Measurements from ENCODE around the gene PRR13.
A peak's percentile ranks its signal among the peaks of the same experiment; 100 is the strongest.
"Not testable (repeated sequence)": the region's sequence is repeated elsewhere in the genome, so short reads cannot be mapped to it uniquely, and the experiment has no call there.

Gene PRR13

DNA sequence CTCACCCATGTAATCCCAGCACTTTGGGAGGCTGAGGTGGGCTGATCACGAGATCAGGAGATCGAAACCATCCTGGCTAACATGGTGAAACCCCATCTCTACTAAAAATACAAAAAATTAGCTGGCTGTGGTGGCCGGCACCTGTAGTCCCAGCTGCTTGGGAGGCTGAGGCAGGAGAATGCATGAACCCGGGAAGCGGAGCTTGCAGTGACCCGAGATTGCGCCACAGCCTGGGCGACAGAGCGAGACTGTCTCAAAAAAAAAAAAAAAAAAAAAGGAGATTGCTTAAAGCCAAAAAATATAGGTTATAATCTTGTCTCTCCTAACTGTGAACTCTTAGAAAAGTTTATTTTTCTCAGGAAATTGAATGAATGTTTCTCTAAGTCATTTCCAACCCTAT is 6.2 kb upstream of the PRR13 start:
- DNase-seq (ENCODE audit: low read depth, low spot score) = not testable (repeated sequence)

GRCh38 chr12:53439582-53439981 is 2.0 kb upstream of the PRR13 start:
- DNase-seq (ENCODE audit: low read depth, low spot score) = not testable (repeated sequence)

GRCh38 chr12:53443955-53444354 is 2.4 kb downstream of the PRR13 start:
- DNase-seq (ENCODE audit: low read depth, low spot score) = no peak

DNA sequence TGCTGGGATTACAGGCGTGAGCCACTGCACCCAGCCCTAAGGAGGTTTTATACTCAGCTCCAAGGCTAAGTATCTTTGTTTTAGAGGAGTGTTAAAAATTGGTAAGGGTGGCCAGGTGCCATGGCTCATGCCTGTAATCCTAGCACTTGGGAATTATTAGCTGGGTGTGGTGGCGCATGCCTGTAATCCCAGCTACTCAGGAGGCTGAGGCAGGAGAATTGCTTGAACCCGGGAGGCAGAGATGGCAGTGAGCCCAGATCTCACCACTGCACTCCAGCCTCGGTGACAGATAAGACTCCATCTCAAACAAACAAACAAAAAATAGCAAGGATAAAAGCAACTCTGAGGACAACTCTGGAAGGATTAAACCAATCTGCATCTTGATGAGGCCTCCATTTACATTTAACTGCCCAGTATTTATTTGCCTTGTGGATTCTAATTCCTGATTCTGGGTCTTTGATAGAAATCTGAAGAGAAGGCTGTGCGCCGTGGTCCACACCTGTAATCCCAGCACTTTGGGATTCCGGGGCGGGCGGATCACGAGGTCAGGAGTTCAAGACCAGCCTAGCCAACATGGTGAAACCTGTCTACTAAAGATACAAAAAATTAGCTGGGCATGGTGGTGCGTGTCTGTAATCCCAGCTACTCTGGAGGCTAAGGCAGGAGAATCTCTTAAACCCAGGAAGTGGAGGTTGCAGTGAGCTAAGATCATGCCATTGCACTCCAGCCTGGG is 3.2 kb downstream of the PRR13 start:
- not testable (repeated sequence) for DNase-seq (ENCODE audit: low read depth, low spot score)

DNA sequence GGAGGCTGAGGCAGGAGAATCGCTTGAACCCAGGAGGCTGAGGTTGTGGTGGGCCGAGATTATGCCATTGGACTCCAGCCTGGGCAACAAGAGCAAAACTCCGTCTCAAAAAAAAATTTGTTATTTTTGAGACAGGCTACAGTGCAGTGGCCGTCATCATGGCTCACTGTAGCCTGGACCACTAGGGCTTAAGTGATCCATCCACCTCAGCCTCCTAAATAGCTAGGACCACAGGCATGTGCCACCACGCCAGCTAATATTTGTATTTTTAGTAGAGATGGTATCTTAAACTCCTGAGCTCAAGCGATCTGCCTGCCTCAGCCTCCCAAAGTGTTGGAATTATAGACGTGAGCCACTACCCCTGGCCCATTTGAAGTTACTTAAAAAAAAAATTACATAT is 9.4 kb downstream of the PRR13 start:
- no peak for DNase-seq (ENCODE audit: low read depth, low spot score)

DNA sequence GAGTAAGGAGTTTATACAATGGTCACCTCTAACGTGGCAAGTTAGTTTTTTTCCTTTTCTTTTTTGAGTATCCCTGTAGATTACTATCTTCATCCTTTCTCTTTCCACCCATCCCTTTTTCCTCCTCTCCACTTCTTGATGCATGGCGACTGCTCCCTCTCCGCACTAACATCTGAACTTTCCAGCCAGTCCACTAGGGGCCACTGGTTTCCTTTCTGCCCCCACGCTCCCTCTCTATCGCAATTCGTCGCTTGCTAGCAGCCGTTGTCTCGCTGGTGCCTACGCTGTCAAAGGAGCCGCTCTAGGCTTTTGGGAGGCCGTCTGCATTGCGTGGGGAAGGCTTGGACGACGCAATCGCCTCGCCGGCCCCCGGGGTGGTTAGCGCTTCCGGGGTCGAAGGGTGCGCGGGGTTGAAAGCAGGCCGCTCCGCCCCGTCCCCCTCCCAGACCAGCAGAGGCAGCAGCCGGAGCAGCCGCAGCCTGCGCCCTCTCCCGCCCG is 10.2 kb downstream of the PRR13 start, which contains the start of gene PCBP2:
Gene PCBP2, plus strand, starts transcription at position 442 of the 498 bp plus-strand sequence. CDS start 2,699 bp downstream, outside the sequence.
- peak; percentile 99 for DNase-seq (ENCODE audit: low read depth, low spot score)

GRCh38 chr12:53452159-53453077 is 10.9 kb downstream of the PRR13 start:
- DNase-seq (ENCODE audit: low read depth, low spot score) = peak; percentile 81

DNA sequence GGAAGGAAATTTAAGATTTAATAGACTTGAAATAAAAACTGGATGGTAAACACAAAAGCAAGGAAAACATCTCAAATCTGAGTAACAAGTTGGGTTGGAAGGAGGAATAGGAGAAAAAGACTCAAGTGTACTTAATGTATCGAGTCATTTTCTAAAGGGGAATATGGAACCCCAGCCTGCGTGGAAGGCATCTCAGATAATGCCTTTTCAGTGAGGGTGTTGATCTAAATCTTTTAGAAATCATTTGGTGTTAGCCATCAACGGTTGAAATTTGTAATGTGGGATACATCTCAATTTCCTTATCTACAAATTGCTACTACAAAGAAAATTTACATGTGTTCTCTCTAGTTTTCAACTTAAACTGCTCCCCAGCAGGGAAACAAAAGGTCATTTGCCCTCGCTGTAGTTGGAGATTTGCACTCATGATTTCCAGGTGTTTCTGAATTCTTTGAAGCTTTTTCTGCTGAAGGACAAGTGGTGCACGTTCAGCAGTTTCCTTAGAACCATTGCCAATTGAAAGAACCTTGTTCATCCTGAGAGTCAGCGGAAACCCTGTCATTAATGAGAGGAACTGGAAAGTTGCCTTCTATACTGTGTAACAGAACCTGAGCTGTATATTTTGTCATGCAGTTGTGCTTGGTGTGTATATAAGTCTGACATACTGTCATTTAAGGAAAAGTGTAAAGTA is 12.6 kb downstream of the PRR13 start:
- no peak for DNase-seq (ENCODE audit: low read depth, low spot score)

GRCh38 chr12:53454707-53455106 is 13.2 kb downstream of the PRR13 start:
- DNase-seq (ENCODE audit: low read depth, low spot score) = no peak

DNA sequence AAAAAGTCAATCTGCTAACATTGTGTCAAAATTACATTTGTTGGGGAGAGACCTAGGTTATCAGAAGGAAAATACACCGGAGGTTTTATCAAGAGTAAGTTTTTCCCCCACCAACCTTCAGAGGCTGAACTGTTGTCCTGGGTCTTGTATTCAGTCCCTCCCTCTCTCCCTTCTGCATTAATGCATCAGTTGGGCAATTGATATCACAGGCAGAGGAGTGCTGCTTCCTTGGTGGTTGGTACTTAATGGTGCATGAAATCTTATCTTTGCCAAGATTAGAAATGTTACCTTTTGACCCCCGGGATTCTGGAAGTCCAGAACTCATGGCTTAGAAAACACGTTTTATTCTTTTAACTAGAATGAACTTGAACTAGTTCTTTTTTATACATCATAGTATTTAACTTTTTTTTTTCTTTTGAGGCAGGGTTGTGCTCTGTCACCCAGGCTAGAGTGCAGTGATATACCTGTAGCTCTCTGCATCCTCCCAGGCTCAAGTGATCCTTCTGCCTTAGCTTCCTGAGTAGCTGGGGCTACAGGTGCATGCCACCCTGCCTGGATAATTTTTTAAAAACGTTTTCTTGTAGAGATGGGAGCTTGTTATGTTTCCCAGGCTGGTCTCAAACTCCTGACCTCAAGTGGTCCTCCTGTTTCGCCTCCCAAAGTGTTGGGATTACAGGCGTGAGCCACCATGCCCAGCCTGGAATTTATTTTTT is 15.3 kb downstream of the PRR13 start:
- DNase-seq (ENCODE audit: low read depth, low spot score) = no peak

- no peak for DNase-seq (ENCODE audit: low read depth, low spot score)
Measured at GRCh38 chr12:53459097-53459496, 17.6 kb downstream of the PRR13 start.

DNA sequence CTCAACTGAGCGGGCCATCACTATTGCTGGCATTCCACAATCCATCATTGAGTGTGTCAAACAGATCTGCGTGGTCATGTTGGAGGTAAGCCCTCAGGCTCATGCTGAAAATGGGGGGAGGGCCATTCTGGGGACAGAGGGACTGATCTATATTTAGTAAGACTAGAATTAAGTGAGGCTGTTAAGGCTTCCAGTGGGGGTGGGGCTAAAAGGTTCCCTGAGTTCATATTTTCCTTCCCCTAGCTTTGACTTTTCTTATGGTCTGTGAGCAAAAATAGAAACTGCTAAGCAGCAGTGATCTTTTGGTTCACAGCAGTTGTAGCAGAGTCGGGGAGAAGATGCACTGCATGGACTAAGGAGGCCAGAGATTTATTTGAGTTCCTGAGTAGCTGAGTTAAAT is 19.5 kb downstream of the PRR13 start:
- no peak for DNase-seq (ENCODE audit: low read depth, low spot score)

GRCh38 chr12:53461591-53461990 is 20.1 kb downstream of the PRR13 start:
- no peak for DNase-seq (ENCODE audit: low read depth, low spot score)

DNA sequence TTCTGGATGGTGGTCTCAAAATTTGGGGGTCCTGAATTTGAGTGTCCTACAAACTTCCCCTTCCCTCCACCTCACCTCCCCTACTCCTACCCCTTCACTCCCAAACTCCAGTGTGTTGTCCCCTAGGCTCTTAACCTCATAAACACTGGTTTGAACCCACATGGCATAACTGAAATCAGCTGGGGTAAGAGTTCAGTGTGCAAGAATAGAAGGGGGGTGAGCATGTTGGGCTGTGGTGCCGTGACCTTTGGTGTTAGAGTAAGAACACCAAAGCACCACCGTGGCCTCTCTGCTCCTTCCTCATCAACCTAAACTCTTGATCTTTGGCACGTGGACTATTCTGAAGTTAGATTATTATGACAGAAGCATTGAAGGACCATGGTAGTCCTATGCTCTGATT is 21.4 kb downstream of the PRR13 start:
- DNase-seq (ENCODE audit: low read depth, low spot score) = no peak

- no peak for DNase-seq (ENCODE audit: low read depth, low spot score)
Measured at GRCh38 chr12:53463802-53464560, 22.4 kb downstream of the PRR13 start.

GRCh38 chr12:53464685-53465418 is 23.3 kb downstream of the PRR13 start:
- DNase-seq (ENCODE audit: low read depth, low spot score) = no peak

DNA sequence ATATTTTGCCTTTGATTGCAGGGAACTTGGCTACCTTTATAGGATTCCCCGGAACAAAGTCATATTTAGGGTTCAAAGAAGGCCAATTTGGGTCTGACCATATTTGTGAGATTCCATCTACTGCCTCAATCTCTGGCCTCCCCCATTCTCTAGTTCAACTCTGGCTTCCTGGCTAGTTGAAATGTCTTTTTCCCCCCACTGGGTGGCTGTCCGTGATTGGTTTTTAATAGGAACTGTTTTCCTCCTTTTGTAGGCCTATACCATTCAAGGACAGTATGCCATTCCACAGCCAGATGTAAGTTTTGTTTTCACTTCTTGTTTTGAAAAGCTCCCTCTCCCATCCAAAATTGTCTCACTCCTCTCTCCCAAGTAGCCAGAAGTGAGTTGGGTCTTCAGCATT is 24.1 kb downstream of the PRR13 start:
- no peak for DNase-seq (ENCODE audit: low read depth, low spot score)

- DNase-seq (ENCODE audit: low read depth, low spot score) = no peak
Measured at GRCh38 chr12:53466640-53467039, 25.1 kb downstream of the PRR13 start.

GRCh38 chr12:53467082-53467481 is 25.5 kb downstream of the PRR13 start:
- DNase-seq (ENCODE audit: low read depth, low spot score) = no peak

DNA sequence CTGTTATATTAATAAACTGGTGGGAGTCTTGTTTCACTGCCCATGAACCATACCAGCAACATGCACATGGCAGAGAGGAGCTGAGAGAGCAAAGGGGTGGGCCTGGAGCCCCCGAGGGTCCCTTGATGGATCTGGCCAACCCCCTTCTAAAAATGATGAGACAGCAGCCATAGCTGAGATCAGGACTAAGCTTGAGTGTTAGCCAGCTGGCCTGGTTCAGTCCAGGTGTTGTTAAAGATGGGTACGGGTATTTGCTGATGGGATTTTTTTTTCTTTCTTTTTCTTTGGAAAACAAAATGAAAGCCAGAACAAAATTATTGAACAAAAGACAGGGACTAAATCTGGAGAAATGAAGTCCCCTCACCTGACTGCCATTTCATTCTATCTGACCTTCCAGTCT is 26.3 kb downstream of the PRR13 start:
- no peak for DNase-seq (ENCODE audit: low read depth, low spot score)

Measured in ELF-1 (cell line).